ENCODE data around the gene ELMO1. TPM values are rescaled to one million over a fixed set of nuclear protein-coding genes. Genes with fewer than 3 reads are reported as not detected.
A peak's percentile ranks its signal among the peaks of the same experiment; 100 is the strongest.

Gene ELMO1
- total and polyA plus RNA-seq, 10 of the 15 experiments (the other 5 are each of a cell fraction or from before 2014, with no cell fraction given): 22.6 to 85.9 (median 56.6) TPM

DNA sequence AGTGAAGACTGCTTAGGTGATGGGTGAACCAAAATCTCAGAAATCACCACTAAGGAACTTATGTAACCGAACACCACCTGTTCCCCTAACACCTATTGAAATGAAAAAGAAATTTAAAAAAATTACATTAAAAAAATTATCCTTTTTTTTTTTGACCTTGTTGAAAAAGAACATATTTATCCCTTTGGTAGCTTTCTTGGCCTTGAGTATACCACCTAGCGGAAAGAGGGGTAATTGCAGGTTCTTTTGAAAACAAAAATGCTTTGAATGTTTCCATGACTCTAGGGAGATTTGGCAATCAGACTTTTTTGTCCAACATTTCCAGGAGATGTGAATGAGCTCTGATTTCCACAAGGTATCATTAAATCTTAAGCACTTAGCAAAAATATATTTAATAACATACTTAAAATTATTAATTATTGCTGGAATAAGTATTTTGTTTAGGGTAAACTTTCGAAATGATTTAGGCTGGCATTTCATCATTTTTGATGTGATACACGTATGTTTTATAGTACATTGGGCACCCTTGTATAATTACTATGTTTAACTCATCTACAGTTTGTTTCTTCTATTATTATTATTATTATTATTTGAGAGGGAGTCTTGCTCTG, 47.0 kb upstream of the ELMO1 start (continued):
- TF ChIP-seq HDAC6 (IDR thresholded peaks at IDR 0.05; ENCODE audit: unreplicated experiment): no peak

DNA sequence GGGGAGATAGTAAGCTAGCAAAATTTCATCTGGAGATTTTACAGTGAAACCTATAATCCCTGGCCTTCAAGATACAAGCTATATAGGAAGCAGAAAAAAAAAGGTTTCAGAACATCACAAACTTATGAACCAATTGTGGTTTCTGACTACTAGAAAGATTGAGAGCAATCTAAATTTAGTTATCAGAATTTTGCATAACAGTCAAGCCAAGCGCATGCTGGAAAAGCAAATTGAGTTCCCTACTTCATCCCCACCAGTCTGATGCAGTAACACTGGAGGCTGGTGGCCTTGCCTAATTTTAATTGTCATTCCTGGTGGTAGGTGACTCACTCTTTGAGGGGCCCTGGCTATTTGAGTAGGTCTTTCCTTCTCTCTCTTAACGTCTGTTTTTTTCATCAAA, 46.3 kb upstream of the ELMO1 start:
- Histone ChIP-seq H4K20me1 (ENCODE audit: control insufficient read depth, insufficient read depth) (no peaks in the 10 kb centered on the region), H3K4me1 (ENCODE audit: control insufficient read depth, insufficient read depth, low read length) (peaks cover 8% of the 10 kb centered on the region; the same call in 1 of the 2 replicates), H3K4me2 (ENCODE audit: control insufficient read depth, insufficient read depth) (peak overlapping the region; percentile 58; the same call in 1 of the 2 replicates), H3K9ac (ENCODE audit: control insufficient read depth, insufficient read depth, low read length) (no peak overlapping the region), H3K4me3 (0 out of 2 replicates have a peak overlapping the region, but pooled peaks have one; percentile 20), H3K79me2 (ENCODE audit: control insufficient read depth, insufficient read depth, low read length) (no peaks in the 10 kb centered on the region), H3K36me3 (ENCODE audit: control insufficient read depth in 2 of 2, insufficient read depth in 2 of 2, low read length in 1 of 2) (no peaks in the 10 kb centered on the region), H3K27ac (ENCODE audit: control insufficient read depth, insufficient read depth) (no peak overlapping the region; the same call in 1 of the 2 replicates), H2AFZ (ENCODE audit: control insufficient read depth, low read depth, low read length) (no peak overlapping the region; the same call in 1 of the 2 replicates), H3K27me3 (replicated peaks in 1 of 2; ENCODE audit: control insufficient read depth in 2 of 2, insufficient read depth in 2 of 2, low read length in 1 of 2) (no peaks in the 10 kb centered on the region), H3K9me3 (replicated peaks; ENCODE audit: control insufficient read depth, insufficient read depth, low read length) (no peaks in the 10 kb centered on the region; the same call in 2 of the 3 replicates)
- ChIA-PET POLR2A (no interaction called here), CTCF (interaction anchor here (0.6 to 6.5 kb wide), 43 partner anchors 8 to 547 kb away, joined by 3 to 77 read pairs (median 4); partner anchors contain the start of gene ELMO1), SMC1A (ENCODE audit: uncharacterized antibody, unreplicated experiment) (interaction anchor here (0.6 to 3.5 kb wide), 17 partner anchors 11 to 1018 kb away, joined by 3 to 21 read pairs (median 4); no protein-coding TSS in a partner anchor), RAD21 (ENCODE audit: unreplicated experiment) (interaction anchor here (0.7 to 5.0 kb wide), 9 partner anchors 15 to 339 kb away, joined by 3 to 20 read pairs (median 7); partner anchors contain the start of gene GPR141)
- in situ Hi-C loops (cut with MboI): no loop called here
- 0% methylated on average over 2 of the region's 2 CpGs for WGBS (ENCODE audit: insufficient coverage, insufficient replicate concordance, low lambda C conversion rate, missing lambda C conversion rate)
- ATAC-seq (peak; percentile 48), FAIRE-seq (no peak), DNase-seq (ENCODE audit: low read depth, low spot score) (no peak)
- BruUV-seq (replicated peaks): no TSS peak
- intact Hi-C loops (cut with micrococcal nuclease; ENCODE audit: unreplicated experiment): loop anchor here (5.0 to 10.0 kb wide), 2 partner anchors 143 to 260 kb away; no protein-coding TSS in a partner anchor
- TF ChIP-seq MEF2A (IDR thresholded peaks at IDR 0.05; ENCODE audit: insufficient read depth, low read depth, low read length): 0 out of 2 replicates have a peak, but pooled peaks have one; percentile 49
- no peak for TF ChIP-seq RFX5 (IDR thresholded peaks at IDR 0.05; ENCODE audit: low read depth, low read length)
- peak; percentile 52; the same call in 1 of the 2 replicates for TF ChIP-seq ZNF384 (IDR thresholded peaks at IDR 0.05; ENCODE audit: borderline replicate concordance, low read depth, low read length)
- no peak for TF ChIP-seq BRCA1 (IDR thresholded peaks at IDR 0.05; ENCODE audit: low read depth, low read length)
- peak; percentile 51 for TF ChIP-seq RUNX3 (IDR thresholded peaks at IDR 0.05; ENCODE audit: low read length)
- TF ChIP-seq POU2F2 (IDR thresholded peaks at IDR 0.05; ENCODE audit: borderline replicate concordance, low read depth, low read length): peak; percentile 30; the same call in 1 of the 3 replicates
- TF ChIP-seq ESRRA (IDR thresholded peaks at IDR 0.05; ENCODE audit: low read length): no peak
- TF ChIP-seq HDAC2 (IDR thresholded peaks at IDR 0.05): no peak

Data from GM12878 (cell line).